Measurements from ENCODE around the gene NAB1.

Gene NAB1

DNA sequence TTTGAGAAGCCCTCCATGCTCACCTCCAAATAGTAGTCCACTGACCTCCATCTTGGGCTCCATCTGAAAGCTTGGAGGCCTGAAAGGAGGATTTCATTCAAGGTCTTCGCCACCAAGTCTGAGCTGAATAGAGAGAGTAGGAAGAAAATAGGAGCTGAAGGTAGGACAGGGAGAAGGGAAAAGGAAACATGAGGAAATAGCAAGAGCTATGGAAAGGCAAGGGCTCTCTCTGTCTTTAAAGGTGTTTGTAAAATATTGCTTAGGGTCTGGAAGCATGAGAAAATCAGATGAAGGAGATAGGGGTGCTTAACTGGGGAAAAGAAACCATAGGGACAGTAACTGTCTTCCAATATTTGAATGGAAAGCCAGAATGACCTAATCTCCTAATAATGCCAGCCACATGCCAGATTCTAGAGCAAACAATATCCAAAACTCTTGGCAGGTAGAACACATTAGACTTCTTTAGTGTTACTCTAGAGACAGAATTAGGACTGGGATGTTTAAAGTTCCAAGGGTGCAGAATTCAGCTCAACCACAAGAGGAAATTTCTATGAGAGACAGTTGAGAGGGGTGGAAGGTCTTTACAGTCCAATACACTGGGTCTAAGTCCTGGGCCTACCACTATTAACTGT lies 67.4 kb downstream of the NAB1 start:
- no peak for DNase-seq

DNA sequence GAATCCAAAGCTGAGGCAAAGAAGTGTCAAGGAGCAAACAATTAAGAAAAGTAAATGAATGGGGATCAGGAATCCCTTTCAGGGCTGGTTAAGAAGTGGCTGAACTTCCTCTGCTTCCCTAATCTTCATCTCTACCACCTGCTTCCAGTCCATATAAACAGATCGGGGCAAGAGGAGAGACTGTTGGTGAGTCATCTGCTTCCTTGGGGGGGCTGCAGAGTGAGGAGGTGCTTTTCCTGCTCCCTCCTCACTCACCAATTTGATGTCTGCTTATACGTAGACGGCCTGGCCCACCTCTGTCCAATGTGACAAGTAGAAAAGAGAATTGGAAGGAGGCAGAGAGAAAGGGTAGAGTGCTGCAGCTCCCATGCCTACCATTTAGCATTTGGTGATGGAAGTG lies 68.4 kb downstream of the NAB1 start:
- no peak for DNase-seq

DNA sequence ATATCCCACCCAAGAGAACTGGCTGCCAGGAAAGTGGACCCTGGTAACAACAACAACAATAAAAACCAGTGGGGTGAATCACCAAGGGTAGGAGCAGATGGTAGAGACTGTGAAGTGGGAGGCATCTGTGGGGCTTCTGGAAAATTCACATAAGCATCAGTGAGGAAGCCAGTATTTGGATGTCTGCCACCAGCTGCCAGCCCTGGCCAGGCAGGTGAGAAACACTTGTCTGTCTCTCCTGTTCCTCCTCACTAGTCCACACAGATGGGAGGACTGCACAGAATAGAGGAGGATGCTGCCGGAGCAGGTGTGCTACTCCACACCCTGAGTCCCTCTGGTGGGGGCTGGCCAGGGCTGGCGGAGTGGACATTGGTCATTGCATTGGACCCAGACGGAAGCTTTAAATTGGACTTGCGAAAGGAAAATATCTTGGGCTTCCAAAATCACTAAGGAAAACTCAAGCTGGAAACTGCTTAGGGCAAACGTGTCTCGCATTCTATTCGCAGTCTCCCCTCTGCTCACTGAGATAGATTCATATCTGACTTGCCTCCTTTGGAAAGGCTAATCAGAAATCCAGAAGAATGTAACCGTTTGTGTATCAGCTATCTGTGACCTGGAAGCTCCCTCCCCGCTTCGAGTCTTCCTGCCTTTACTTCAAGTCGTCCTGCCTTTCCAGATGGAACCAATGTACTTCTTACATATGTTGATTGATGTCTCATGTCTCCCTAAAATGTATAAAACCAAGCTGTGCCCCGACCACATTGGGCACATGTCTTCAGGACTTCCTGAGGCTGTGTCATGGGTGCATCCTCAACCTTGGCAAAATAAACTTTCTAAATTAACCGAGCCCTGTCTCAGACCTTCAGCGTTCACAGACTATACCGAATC lies 69.1 kb downstream of the NAB1 start:
- no peak for DNase-seq

DNA sequence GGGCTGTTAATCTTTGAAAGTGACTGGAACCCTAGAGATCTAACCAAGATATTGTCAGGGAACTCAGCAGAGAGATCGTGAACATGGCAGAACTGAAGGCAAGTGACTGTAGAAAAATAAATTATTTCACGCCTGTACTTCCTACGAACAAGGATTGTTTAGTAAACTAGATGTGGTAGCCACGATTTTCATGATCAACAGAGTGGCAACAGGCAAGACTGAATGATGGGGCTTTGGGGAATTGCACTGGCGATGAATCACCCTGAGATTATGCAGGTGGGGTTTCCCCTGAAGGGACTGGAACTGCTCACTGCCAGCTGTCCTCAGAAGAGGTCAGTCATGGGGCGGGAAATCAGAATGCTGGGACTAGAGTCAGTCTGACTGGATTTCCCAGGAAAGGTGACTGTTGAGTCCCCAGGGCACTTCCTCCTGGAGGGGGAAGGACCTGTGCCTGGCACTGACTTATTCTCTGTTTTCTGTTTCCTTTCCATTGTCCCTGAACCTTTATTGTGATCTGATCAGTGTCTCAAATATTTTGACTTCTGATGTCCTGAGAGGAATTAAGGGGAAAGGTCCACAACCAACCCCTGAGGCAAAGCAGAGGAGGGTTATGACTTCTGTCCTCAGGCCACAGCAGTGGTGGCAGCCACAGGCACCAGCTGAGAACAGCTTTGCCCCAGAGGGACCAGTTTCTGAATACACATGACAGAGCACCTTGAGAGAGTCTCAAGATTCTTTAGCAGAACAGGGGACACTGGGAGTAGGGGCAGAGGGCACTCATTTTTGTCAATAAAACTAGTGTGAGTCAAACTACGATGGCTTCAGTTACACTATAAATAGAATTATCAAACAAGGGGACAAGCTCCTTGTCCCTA lies 70.0 kb downstream of the NAB1 start:
- DNase-seq: peak; percentile 22 to 53 (median 45)

DNA sequence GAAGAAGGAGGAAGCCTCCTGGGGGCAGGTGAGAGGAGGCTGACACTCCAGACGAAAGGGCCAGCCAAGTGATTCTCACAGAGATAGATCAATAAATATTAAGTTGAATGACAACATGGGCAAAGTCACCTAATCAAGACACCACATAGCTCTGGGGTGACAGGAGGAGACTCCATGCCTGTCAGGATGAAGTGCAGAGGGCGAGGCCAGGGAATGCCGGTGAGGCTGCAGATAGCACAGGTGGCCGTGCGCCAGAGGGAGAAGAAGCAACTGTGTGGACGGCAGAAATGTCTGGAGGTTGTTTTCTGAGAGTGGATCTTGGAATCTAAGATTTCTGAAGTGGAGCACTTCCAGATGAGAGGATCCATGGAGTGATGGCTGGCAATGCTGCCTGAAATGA lies 71.4 kb downstream of the NAB1 start:
- DNase-seq: no peak

DNA sequence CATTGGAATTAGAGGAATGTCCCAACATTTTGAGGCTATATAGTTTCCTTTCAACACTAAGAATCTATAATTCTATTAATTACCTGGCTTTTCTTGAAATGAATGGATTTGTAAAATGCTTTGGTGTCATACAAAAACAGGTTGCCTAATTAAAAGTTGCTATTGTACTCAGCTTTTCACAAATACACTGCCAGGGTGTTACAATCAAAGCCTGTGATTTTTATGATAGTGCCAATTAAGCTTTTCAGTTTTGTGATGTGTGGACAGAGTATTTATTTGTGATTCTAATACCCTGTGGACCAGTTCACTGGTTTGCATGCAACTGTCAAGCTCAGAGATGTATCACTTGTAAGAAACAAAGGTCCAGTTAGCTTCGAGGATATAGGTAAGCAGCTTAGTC lies 71.8 kb downstream of the NAB1 start:
- no peak for DNase-seq

DNA sequence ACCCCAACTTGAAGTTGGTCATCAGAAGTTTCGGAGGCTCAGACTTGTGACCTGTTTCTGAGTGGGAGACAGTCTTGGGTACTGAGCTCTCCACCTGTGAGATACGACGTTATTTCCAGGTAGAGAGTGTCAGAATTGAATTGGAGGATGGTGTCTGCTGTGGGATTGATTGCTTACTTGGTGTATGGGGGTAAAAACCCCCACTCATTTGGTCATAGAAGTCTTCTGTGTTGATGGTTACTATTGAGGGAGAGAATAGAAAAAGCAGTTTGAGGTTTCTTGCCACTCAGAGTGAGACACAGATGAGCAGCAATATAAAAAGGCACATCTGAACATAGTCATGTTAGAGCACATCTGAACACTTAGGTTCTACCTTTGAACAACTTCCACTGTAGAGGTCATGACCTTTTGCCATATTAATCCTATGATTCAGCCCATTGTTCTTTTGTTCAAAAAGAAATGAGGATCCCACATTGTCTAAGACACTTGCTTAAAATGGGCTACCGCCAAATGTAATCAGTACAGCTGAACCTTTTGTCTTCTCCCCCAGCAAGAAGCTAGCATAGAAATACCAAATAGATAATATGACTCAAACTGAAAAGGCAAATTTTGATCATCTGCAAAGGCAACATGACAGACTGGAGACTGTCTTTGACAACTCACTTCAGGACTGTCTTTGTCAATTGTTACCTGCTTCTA lies 73.3 kb downstream of the NAB1 start:
- no peak for DNase-seq

DNA sequence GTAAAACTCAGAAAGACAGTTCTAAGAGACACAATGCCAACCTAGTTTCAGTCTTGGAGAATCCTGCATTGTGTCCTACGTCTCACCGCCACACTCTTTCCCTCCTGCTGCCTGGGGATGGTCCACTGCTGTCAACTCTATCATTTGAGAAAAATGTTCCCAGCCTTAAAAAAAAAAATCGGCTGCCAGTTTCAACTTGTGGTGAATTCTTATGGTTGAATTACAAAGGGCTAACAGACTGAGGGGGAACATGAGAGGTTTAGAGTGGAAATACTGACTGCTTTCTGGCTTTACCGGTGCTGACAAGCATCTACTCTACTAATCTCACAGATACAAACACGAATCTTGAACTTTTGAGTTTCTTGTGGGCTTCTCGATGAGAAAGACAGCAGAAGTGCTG lies 74.0 kb downstream of the NAB1 start:
- DNase-seq: no peak

DNA sequence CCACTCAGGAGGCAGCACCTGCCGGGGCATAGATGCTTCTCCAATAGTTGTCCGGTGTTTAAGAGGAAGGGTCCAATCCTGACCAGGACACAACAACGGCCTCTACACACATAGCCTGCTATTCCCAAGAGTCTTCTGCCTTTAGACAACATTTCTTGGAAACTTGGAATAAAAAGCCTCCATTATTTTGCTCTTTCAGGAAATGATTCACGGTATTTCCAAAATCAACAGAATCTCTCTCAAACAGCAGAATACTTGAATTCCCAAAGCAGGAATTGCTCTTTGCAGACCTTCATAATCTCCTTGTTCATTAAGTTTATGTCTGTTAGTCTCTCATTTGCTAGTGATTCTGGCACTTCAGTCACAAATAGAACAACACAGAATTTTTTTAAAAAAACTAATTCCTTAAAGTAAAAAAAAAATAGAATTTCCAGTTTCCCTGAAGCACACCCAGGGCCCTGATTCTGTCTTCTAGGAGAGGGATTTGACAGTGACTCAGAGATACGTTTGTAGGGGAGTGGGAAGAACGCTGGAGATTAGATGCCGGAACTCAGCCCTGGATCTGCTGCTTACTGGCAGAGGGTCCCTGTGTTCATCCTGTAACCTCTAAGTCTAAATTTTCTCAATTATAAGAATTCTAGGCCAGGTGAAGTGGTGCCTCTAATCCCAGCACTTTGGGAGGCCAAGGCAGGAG lies 74.7 kb downstream of the NAB1 start:
- DNase-seq: no peak

DNA sequence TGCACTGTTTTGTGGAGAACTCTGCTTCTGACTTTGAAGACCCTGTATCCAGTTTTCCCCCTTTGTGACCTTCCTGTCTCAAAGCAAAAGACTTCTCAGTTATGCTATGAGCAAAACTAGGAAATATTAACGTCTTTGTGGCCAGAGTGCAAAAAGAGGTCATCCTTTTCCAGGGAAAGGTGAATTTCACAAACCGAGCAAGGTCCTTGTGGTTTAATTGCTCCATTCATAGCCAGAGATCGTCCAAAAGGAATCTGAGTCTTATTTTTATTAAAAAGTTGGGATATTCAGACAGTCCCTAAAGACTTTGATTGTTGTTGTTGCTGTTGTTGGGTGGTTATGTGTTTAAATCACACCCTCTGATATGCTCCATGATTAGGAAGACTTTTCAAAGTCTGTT lies 77.4 kb downstream of the NAB1 start:
- DNase-seq: no peak

DNA sequence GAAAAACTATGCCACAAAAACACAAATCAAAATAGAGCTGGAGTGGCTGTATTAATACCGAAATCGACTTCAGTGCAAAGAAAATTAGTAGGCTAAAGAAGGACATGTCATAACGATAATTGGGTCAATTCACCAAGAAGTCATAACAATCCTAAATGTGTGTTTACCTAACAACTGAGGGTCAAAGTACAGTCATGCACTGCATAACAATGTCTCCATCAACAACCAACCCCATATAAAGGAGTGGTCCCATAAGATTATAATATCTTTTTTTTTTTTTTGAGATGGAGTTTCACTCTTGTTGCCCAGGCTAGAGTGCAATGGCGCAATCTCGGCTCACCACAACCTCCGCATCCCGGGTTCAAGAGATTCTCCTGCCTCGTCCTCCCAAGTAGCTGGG lies 87.5 kb downstream of the NAB1 start:
- no peak for DNase-seq

DNA sequence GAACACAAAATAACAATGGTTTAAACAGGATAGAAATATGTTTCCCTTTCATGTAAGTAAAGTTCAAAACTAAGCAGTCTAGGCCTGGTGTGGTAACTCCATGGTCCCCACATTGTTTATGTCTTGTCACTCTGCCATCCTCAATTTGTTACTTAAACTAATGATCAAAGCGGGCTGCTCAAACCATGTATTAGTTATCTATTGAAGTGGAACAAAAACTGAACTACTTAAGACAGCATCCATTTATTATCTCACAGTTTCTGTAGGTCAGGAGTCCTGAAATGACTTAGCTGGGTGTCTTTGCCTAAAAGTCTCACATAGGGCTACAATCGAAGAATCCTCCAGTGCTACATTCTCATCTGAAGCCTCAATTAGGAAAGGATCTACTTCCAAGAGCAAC lies 91.6 kb downstream of the NAB1 start:
- DNase-seq: no peak

Measured in suppressor macrophage (primary cell).